ENCODE measurements around the gene SLC4A7.

The SLC4A7 gene

DNA sequence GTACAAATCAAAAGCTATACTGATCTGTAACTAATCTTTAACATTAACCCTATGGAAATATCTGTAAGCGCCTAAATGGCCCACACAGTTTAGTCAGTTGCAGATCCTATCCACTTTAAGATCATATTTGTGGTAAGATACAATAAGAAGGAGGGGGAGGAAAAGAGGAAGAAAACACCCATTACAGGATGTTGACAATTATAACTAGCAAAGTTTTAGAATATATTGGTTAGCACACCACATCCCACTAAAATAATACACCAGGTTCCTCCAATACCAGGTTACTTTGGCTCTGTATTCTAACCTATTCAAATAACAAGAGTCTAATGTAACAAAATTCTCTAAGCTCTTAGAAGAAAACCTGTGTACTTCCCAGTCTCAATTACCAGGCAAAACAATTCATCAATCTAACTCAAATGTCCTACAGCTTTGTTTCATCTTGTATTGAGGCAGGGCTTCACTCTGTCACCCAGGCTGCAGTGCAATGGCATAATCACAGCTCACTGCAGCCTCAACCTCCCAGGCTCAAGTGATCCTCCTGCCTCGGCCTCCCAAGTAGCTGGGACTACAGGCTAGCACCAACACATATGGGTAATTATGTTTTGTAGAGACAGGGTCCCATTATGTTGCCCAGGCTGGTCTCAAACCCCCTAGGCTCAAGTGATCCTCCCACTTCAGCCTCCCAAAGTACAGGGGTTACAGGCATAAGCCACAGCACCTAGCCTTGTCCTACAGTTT, 4.2 kb downstream of the SLC4A7 start:
- DNase-seq (ENCODE audit: low read depth), result no peak
- in situ Hi-C loops (cut with HindIII; ENCODE audit: low sequenced_read_pairs), result no loop called here
- H3K4me3 ChIP-seq (ENCODE audit: low read depth, low read length), result no peak overlapping the region
- TF ChIP-seq, protein P1, sequence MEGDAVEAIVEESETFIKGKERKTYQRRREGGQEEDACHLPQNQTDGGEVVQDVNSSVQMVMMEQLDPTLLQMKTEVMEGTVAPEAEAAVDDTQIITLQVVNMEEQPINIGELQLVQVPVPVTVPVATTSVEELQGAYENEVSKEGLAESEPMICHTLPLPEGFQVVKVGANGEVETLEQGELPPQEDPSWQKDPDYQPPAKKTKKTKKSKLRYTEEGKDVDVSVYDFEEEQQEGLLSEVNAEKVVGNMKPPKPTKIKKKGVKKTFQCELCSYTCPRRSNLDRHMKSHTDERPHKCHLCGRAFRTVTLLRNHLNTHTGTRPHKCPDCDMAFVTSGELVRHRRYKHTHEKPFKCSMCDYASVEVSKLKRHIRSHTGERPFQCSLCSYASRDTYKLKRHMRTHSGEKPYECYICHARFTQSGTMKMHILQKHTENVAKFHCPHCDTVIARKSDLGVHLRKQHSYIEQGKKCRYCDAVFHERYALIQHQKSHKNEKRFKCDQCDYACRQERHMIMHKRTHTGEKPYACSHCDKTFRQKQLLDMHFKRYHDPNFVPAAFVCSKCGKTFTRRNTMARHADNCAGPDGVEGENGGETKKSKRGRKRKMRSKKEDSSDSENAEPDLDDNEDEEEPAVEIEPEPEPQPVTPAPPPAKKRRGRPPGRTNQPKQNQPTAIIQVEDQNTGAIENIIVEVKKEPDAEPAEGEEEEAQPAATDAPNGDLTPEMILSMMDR (IDR thresholded peaks at IDR 0.05; ENCODE audit: low read depth, low read length, missing control alignments), result no peak

DNA sequence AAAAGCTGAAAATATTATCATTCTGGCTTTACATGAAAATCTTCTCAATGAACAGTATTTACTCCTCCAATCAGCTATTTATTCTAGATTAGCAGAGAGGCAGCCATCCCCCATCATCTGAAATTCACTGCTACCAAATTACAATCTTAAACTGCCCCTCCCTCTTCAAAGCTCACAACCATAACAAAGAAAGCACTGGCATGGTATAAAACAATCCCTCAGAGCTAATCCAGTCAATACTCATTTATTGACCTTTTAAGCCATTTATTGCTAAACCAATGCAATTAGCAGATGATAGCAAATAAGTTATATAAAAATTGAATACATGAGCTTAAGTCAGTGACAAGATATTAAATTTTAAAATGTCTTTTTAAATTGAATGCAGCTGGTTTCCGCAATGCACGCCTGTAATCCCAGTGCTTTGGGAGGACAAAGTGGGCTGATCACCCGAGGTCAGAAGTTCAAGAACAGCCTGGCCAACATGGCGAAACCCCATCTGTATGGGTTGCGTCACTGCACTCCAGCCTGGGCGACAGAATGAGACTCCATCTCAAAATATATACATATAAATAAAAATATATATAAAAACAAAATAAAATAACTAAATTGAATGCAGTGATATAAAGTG, 12.1 kb downstream of the SLC4A7 start:
- TF ChIP-seq, protein P1 (IDR thresholded peaks at IDR 0.05; ENCODE audit: low read depth, low read length, missing control alignments), result no peak
- no peak for DNase-seq (ENCODE audit: low read depth)
- no peak overlapping the region for H3K4me3 ChIP-seq (ENCODE audit: low read depth, low read length)
- in situ Hi-C loops (cut with HindIII; ENCODE audit: low sequenced_read_pairs), result loop anchor here (5.0 to 25.0 kb wide), 2 partner anchors 120 to 335 kb away; no protein-coding TSS in a partner anchor

DNA sequence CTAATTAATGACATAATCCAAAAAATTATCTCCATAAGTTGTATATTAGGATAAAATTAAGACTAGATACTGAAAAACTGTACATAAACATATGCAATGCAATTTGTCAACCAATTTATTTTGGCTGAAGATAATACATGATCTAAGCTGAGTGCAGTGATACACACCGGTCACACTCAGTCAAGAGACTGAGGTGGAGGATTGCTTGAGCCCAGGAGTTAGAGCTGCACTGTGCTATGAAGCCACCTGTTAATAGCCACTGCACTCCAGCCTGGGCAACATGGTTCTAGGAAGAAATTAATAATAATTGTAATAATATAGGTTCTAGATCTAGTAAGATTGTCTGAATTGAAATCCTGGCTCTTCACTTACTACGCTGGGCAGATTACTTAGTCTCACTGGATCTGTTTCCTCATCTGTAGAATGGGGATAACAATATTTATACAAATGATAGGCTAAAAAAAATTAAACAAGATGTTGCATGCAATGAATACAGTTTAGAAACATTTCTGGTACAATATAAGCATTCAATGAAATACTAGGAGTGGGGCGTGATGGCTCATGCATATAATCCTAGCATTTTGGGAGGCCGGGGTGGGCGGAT, 15.8 kb downstream of the SLC4A7 start:
- TF ChIP-seq, protein P1 (IDR thresholded peaks at IDR 0.05; ENCODE audit: low read depth, low read length, missing control alignments), result no peak
- no peak for DNase-seq (ENCODE audit: low read depth)
- in situ Hi-C loops (cut with HindIII; ENCODE audit: low sequenced_read_pairs), result loop anchor here (25.0 kb wide), 1 partner anchor 331 kb away; no protein-coding TSS in a partner anchor
- H3K4me3 ChIP-seq (ENCODE audit: low read depth, low read length), result no peak overlapping the region

DNA sequence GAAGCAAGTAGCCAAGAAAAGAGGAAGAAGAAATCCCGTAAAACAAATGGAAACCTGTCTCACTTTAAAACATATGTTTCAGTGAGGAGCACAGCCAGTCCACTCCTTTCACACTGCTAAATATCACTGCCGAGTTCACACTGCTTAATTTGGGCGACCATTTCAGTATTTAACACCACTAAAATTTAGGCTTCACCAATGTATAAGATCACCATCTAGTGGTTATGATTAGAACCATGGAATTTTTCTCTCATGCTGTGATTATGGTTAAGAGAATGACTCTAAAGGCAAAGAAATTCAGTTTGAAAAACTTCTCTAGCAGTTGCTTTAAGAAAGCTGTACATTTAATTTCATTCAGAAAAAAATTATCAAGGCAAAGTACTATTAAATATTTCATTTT, 16.6 kb downstream of the SLC4A7 start:
- in situ Hi-C loops (cut with HindIII; ENCODE audit: low sequenced_read_pairs), result loop anchor here (25.0 kb wide), 1 partner anchor 330 kb away; no protein-coding TSS in a partner anchor
- no peak for DNase-seq (ENCODE audit: low read depth)
- H3K4me3 ChIP-seq (ENCODE audit: low read depth, low read length), result no peak overlapping the region
- TF ChIP-seq, protein P1 (IDR thresholded peaks at IDR 0.05; ENCODE audit: low read depth, low read length, missing control alignments), result peak; percentile 42

DNA sequence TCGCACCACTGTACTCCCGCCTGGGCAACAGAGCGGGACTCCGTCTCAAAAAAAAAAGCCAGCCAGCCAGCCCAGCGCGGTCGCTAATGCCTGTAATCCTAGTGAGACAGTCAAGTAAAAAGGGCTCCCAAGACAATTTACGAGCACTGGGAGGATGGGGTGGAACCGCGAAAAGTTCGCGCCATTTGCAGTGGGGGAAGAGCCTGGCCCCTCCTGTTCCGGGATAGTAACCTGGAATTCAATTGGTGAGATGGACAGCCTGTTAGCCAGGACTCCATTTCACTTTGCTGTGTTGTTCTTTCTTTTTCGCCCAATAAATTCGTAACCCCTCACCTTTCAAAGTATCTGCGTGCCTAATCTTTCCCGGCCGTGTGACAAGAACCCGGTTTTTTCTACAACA, 19.5 kb downstream of the SLC4A7 start:
- in situ Hi-C loops (cut with HindIII; ENCODE audit: low sequenced_read_pairs), result loop anchor here (25.0 kb wide), 1 partner anchor 327 kb away; no protein-coding TSS in a partner anchor
- no peak for DNase-seq (ENCODE audit: low read depth)
- H3K4me3 ChIP-seq (ENCODE audit: low read depth, low read length), result no peak overlapping the region
- TF ChIP-seq, protein P1 (IDR thresholded peaks at IDR 0.05; ENCODE audit: low read depth, low read length, missing control alignments), result no peak

DNA sequence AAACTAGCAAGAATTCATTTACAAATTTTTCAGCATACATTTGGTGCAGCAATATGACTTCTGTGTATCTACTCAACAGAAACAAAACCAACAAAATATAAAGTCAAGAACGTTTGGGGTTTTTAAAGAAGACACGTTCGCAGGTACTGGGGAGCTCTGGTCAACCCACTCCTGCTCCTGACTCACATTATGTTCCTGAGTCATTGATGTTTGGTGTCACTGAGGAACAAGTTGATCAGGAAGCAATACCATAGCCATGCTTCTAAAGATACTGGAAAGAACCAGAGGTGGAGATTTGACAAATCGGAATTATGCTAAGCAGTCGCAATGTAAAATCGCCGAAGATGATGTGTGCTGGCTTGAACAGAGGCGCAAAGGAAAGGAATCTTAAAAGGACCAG, 22.0 kb downstream of the SLC4A7 start:
- in situ Hi-C loops (cut with HindIII; ENCODE audit: low sequenced_read_pairs), result loop anchor here (25.0 kb wide), 1 partner anchor 325 kb away; no protein-coding TSS in a partner anchor

More for the DNA sequence above, 22.0 kb downstream of the SLC4A7 start:
- no peak overlapping the region for H3K4me3 ChIP-seq (ENCODE audit: low read depth, low read length)
- no peak for DNase-seq (ENCODE audit: low read depth)
- TF ChIP-seq, protein P1 (IDR thresholded peaks at IDR 0.05; ENCODE audit: low read depth, low read length, missing control alignments), result no peak

All from astrocyte of the cerebellum (primary cell).